HG03196 (cell line): ENCODE measurements around the gene TNRC18.

Source experiments
- ATAC-seq: cut with Tn5 transposase; IDR thresholded peaks from one replicate; pipeline ENCODE4 v1.9.1; 2021; ENCODE audit not compliant: unreplicated experiment

Gene TNRC18

GRCh38 chr7:5428478-5429252 is 5.0 kb upstream of the TNRC18 start:
- ATAC-seq = no peak

- ATAC-seq = no peak
These were observed 2.5 kb upstream of the TNRC18 start for GRCh38 chr7:5426226-5426475.

GRCh38 chr7:5425507-5426225 is 2.0 kb upstream of the TNRC18 start:
- no peak for ATAC-seq

GRCh38 chr7:5424749-5425506 is 1.3 kb upstream of the TNRC18 start:
- ATAC-seq = no peak

- peak; percentile 37 for ATAC-seq
These were observed 528 bp upstream of the TNRC18 start for GRCh38 chr7:5423976-5424748.

- no peak for ATAC-seq
These were observed 983 bp downstream of the TNRC18 start for GRCh38 chr7:5422396-5423305.

- ATAC-seq = no peak
These were observed 1.8 kb downstream of the TNRC18 start for GRCh38 chr7:5421714-5422395.

- ATAC-seq = no peak
These were observed 2.5 kb downstream of the TNRC18 start for GRCh38 chr7:5420881-5421713.

GRCh38 chr7:5420067-5420880 is 3.4 kb downstream of the TNRC18 start:
- ATAC-seq = no peak

GRCh38 chr7:5419539-5420066 is 4.0 kb downstream of the TNRC18 start:
- ATAC-seq = no peak

GRCh38 chr7:5418285-5418582 is 5.4 kb downstream of the TNRC18 start:
- no peak for ATAC-seq

GRCh38 chr7:5417106-5418071 is 6.2 kb downstream of the TNRC18 start:
- ATAC-seq = no peak

- no peak for ATAC-seq
These were observed 8.7 kb downstream of the TNRC18 start for GRCh38 chr7:5414916-5415315.

- ATAC-seq = no peak
These were observed 10.2 kb downstream of the TNRC18 start for GRCh38 chr7:5413449-5413786.

- no peak for ATAC-seq
These were observed 14.9 kb downstream of the TNRC18 start for GRCh38 chr7:5408777-5409176.

- no peak for ATAC-seq
These were observed 16.4 kb downstream of the TNRC18 start for GRCh38 chr7:5406957-5407945.
